HG03354 (cell line): ENCODE data around the gene CPED1.
"Not testable (repeated sequence)": the region's sequence is repeated elsewhere in the genome, so short reads cannot be mapped to it uniquely, and the experiment has no call there.

ENCODE experiments used
- ATAC-seq: cut with Tn5 transposase; IDR thresholded peaks from one replicate; pipeline ENCODE4 v1.9.1; 2021; ENCODE audit warnings: mild to moderate bottlenecking; ENCODE audit not compliant: unreplicated experiment, poor library complexity, severe bottlenecking

CPED1 gene

DNA sequence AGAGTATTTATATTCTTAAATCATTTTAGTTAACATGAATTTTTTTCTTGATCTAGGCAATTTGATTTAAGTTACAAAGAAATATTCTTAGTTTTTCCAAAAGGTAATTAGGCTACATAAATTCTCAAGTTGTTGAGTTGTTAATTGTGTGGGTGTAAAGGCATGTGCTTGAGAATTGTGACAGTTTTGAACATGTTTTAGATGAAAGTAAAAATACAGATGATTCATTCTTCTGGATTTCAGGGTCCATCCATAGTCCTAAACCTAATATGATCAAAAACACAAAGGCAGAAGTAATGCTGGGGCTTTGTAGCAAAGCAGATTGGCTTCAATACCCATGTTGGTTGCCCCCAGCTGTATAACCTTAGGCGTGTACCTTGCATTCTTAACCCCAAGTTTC, 127.9 kb downstream of the CPED1 start:
- no peak for ATAC-seq

DNA sequence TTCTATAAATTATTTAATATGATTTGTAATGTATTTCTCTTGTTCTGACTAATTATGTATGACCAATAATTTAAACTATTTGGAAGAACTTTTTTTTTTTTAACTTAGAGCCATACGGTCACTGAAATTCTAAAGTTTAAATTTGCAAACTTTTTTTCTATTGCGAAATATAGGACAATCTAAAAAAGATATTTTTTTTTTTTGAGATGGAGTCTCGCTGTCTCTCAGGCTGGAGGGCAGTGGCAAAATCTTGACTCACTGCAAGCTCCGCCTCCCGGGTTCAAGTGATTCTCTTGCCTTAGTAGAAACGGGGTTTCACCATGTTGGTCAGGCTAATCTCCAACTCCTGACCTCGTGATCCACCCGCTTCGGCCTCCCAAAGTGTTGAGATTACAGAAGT, 130.5 kb downstream of the CPED1 start:
- no peak for ATAC-seq

DNA sequence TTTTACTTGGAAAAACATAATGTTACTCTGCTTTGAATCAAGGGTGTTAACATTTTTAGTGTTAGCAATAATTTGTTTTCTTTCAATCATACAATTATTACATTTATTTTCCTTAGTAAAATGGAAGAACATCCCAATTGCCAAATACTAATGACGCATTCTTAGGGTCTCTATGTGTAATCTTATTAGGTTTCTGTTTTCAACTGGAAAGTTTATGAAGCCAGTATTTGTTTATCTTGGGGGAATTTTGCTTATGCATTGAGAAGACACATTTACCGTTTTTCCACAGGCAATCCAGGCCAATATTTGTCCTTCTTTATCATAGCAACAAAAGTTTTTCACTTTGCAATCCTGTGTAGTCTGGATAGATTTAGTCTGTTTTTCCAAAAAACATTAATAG, 134.5 kb downstream of the CPED1 start:
- no peak for ATAC-seq

DNA sequence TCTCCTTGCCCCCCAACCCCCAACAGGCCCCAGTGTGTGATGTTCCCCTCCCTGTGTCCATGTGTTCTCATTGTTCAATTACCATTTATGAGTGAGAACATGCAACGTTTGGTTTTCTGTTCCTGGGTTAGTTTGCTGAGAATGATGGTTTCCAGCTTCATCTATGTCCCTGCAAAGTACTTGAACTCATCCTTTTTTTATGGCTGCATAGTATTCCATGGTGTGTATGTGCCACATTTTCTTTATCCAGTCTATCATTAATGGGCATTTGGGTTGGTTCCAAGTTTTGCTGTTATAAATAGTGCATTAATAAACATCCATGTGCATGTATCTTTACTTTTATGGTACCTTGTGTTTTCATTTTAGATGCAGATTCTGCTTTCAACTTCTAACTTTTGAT, 136.9 kb downstream of the CPED1 start:
- not testable (repeated sequence) for ATAC-seq

DNA sequence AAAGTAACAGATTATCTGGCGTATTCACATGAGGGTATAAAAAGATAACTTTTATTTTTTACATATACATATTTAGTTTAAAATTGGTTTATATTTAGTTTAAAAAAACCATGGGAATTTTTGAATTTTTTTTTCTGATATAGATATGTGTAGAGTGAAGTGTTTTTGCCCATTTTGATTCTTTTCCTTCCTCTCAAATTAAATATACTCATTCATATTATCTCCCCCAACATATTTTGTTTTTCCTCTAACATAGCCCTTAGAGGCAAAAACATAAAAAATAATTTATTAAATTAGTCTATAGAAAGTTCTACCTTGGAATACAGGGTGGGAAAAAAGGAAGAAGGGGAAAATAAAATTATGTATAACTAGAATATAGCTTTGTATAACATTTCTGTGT, 137.7 kb downstream of the CPED1 start:
- ATAC-seq: no peak

DNA sequence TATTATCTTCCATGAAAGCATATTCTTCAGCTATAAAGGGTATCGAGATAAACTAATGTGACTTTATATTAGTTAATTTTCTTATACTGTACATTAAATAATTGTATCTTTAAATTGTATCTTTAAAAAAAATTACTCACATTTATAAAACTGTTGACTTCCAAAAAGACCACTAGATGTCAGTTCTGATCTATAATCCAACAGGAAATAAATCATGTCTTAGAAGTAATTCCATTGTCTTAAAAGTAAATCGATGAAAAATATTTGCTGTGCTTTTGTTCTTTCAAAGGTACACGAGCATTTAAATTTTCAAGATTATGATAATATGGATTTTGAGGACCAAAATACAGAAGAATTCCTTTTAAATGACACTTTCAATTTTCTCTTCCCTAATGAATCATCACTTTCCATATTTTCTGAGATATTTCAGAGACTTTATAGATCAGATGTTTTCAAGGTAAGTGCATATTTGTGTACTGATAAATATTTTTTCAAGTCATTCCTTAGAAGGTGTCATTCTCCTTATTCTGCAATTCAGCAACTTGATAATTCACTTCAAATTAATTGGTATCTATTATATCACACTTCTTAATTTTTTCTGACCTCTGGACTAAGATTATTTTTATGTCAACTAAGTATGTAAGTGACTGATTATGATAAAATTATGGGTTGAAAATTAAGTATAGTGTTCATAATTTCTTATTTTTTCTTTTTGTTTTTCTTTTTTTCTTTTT, 138.5 kb downstream of the CPED1 start:
- ATAC-seq: no peak

DNA sequence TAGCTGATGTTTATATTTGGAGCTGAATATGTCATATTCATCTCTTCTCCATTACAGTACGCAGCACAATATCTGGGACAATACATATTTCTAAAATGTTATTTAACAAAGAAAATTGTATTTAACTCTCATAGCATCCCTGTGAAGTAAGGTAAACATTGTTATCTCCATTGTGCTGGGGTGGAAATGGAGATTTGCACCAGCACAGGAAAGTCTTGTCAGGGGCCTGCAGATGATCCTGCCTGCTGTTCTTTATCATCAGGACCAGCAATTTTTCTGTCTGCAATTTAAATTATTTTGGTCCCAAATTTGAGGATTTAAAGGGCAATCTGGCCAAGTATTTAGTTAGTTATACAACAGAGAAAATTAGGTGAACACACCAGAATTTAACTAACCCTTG, 144.4 kb downstream of the CPED1 start:
- ATAC-seq: no peak

DNA sequence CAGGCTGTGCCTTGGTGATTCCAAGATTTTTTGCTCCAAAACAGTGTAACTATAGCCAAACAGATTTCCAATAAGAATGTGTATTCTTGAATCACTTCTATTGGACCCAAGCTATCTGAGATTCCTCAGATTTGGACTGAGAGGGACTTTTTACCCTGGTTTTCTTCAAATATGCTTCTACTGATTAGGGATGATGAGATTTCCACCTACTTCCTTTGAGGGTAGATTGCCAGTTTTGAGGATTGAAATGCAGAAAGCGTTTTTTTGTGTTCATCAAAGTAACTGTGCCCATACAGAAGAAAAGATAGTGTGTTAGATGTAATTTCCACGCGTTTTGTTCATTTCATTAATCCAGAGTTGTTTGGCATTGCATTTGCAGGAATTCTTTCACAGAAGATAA, 144.9 kb downstream of the CPED1 start:
- ATAC-seq: no peak

DNA sequence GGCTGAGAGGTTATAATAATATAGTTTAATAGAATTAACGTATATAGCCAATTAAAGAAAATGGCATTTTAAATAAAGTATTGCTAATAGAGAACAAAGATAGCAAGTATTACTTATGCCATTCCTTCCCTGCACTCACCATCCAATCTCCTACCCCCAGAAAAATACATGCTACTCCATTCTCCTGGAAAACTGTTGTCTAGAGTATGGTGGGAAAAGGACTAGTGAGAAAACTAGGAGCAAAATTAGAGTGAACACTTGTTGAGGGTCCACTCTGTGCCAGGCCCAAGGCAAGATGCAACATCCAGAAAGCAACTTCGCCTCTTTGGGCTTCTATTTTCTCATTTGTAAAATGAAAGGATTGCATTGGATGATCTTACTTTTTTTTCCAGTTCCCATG, 149.1 kb downstream of the CPED1 start:
- no peak for ATAC-seq

DNA sequence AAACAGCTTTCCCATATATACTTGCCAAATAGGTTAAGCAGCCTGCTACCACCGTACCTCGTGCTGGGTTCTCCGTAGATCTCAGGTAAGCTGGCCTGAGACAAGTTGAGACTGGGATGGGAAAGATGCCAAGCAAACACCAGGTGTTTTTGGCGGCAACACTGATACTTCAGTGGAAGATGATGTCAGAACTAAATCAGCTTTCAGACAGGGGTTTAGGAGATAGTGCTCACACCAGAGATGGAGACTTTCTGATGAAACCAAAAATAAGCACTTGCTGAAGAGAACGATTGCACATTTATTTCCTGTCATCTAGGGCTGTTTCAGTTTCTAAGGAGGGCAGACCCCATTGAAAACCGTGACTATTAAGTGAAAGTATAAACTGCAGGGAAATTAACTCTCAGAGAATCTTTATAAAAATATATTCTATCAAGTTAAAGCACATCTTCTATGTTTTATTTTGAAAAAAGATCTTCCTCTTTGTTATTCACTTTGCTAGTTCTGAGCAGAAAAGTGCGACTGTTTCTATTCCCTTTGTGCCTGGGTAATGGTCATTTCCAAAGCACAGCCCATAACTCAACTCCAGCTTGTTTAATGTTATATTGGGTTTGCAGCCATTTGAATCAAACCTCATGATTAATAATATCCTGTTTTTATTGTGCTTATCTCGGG, 149.9 kb downstream of the CPED1 start:
- peak; percentile 100 for ATAC-seq

DNA sequence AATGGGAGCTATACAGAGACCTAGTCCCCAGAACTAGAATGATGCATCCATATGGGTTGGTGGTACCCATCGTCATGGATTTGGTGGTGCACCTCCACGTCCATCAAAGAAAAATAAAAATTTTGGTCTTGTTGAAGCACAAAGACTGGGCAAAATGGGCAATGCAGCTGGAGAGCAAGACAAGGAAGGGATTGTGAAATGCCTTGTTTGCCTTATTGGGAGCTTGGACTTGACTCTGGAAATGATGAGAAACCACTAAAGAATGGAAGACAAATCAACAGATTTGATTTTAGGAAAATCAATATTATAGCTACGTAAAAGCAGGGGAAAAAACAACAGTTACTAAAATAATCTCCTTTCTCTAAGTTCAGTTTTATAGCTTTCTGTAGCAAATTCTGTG, 150.9 kb downstream of the CPED1 start:
- ATAC-seq: no peak

DNA sequence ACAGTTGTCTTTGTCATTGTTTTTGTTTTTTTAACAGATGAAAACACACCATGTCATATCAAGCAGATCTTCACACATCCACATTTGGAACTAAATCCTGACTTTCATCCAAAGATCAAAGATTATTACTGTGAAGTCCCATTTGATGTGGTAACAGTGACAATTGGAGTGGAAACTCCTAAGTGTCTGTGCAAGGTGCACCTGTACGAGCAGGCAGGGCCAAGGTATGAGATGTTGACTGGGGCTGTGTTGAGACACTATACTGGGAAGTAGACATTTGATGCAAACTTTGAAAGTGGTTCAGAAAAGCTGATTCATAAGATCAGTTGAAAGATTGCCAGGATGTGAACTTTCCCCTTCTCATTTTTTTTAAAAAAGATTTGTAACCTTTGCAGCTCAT, 152.3 kb downstream of the CPED1 start:
- no peak for ATAC-seq

DNA sequence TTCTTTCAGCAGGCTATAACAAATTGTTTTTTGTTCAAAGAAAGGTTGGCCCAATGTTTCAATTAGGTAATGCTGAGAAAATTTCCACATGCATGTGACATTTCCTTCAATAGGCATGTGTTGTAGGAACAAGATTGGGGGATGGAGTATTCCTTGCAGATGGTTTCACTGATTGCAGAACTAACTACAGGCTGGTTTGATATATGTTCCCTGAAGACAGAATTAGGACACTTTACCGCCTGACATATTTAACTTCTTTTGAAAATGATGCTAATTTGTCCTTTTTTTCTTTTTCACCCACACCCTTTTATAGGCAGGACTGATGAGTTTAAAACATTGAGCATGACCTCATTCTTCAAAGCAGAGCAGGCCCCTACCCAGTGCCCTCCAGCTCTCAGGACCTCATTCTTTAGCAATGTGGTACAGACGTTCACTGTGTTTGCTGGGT, 163.3 kb downstream of the CPED1 start:
- ATAC-seq: no peak

DNA sequence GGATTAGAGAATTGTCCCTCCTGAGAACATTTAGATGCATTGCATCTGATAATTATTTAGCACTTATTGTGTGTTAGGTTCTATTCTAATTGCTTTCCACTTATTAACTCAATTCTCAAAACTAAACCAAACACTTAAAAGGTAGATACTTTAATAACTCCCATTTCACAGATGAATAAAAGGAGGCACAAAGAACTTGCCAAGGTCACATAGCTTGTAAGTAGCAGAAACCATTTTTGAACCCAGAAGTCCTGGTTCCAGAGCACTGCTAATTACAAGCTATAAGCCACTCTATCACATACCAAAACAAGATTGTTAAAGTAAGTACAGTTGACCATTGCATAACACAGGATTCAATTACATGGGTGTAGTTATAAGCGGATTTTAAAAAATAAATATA, 164.9 kb downstream of the CPED1 start:
- ATAC-seq: no peak

DNA sequence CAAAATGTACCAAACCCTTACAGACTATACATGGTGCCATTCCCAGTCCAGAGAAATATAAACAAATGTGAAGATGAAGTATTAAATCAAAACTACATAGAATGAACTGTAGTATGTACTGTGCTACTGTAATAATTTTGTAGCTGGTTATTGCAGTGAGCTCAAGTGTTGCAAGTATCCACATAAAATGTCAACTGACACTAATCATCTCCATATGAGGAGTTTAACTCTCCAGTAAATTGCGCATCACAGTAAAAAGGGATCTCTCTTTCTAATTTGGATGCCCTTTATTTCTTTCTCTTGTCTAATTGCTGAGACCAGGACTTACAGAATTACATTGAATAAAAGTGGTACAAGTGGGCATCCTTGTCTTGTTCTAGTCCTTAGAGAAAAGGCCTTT, 165.5 kb downstream of the CPED1 start:
- no peak for ATAC-seq

DNA sequence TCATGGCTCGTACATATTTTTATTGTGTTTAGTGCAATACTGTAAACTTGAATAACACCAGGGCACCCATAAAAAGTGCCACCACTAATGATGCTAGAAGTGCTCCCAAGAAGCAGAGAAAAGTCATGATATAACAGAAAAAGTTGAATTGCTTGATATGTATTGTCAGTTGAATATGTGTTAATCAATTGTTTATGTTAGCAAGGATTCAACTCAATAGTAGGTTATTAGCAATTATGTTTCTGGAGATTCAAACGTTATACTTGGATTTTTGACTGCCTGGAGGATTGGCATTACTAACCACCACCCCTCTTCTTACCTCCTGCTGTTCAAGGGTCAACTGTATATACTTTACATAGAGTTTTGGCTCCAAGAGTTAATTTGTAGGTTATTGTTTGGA, 168.3 kb downstream of the CPED1 start:
- ATAC-seq: no peak

DNA sequence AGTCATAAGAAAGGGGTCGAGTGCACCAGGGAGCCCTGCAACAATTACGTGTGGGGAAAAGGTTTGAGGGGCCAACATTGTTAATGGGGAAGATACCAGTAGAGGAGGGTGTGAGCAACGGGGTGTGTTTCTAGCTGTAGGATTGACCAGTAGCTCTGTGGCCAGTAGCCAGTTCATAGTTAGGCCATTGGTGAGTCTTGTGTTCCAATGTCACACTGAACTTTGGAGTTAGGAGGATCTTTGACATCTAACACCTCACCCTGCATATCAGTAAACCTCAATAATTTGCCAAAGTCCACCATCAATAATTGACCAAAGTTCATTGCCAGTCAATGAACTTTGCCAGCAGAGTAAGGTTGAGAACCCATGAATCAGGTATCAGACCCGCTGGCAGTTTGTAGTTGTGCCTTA, 168.8 kb downstream of the CPED1 start:
- no peak for ATAC-seq

DNA sequence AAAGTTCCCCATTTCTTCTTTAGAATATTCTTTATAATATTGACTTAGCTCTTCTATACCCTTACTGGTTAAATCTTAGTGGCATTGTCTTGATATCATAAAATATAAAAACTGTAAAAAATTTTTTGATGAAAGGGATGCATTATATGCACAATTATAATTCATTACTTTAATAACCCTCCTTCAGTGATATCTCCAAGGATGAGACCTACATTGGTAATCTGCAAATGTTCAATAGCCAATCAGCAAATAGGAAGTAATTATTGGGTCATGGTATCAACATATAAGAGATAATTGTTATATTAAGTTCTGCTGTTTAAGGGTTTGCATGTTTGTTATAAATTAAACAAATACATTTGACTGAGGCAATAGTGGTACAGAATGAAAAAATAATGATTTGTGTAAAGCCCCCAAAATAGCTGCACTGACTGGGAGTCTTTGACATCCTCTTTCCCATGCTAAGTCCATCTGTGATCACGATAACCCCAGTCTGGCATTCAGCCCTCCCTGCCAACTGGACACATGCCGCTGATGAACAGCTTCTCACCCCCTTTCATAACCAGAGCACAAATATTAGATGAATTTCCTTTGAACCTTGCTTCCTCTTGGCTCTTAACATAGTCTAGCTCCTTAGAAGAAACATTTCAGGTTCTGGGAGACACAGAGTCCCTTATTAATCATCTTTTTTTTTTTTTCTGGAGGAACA, 169.5 kb downstream of the CPED1 start:
- ATAC-seq: no peak

DNA sequence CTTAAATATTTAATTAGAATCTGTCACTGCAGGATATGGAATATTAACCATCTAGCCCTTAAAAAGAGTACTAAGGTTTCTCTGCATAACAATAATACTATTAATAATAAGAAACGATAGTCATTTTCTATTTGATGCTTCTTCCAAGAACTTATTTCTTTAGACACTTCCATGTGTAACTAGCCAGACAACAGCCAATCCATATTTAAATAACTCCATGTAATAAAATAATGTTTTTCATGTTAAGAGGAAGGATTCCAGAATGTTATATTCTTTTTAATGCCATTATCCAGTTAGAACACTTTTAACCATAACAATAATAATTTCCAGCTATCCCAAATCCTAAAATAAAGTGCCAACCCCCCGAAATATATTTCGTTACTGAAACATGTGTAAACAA, 170.2 kb downstream of the CPED1 start:
- no peak for ATAC-seq

DNA sequence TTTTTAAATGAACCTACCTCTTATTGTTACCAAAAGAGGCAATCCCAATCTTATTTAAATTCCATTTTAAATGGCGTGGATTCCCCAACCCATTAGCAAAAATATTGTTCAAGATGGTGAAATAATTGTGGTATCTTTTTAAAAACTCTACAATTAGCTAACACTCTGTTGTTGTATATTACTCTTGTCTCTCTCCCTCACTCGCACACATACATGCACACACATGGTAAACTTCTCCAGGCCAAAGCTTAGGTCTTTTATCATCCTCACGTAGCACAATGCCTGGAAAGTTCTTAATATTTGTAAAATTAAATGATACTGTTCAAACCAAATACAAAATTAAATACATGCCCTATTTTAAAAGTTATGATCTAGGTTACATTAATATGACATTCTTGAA, 171.0 kb downstream of the CPED1 start:
- no peak for ATAC-seq
